HTR-8/SVneo (cell line): ENCODE data around the gene HKDC1.

Experiments used
- DNase-seq: peaks from one replicate; pipeline ENCODE4 v3.0.0; 2011; ENCODE audit warnings: low spot score, mixed read lengths; ENCODE audit not compliant: insufficient read length
- FAIRE-seq: peaks from 2 replicates; lab custom pipeline; 2011; peaks lifted over from hg19 to GRCh38; lab: Jason Lieb, UNC

HKDC1 gene

GRCh38 chr10:69316313-69317059 lies 96.4 kb downstream of the HKDC1 start:
- FAIRE-seq (no peak), DNase-seq (peak; percentile 45)
